HCT116 (cell line): ENCODE results near the gene CIAO2B. TPM values are rescaled to one million over a fixed set of nuclear protein-coding genes. Genes with fewer than 3 reads are reported as not detected.

Experiments used
- ATAC-seq: fragments of 200-7000 bp; cut with Tn5 transposase; 2 replicates; pipeline ENCODE4 v1.9.1; 2020; ENCODE audit warnings: mild to moderate bottlenecking, moderate library complexity
- BruUV-seq: library from RNA; stranded (reverse); fragments of 400-500 nt; replicated peaks from 2 replicates; lab custom pipeline; 2021; lab: Mats Ljungman, UMichigan
- CTCF ChIA-PET: fragments of 300-600 bp; sonication (Branson Sonifier 250); formaldehyde crosslinking; loops from one replicate; lab custom pipeline; 2021; ENCODE audit warnings: antibody characterized with exemption; lab: Charles Lee
- POLR2A ChIA-PET: fragments of 300-600, 350-600 bp; sonication (Branson Sonifier 250); formaldehyde crosslinking; loops from one replicate; lab custom pipeline; 2021; ENCODE audit warnings: antibody characterized with exemption; lab: Charles Lee
- RAD21 ChIA-PET, 2 experiments: fragments of 300-600 bp; sonication (Branson Sonifier 250); formaldehyde crosslinking; loops; one replicate each; lab custom pipeline; 2023; ENCODE audit warnings: low total read pairs in 2 of 2; ENCODE audit not compliant: uncharacterized antibody in 2 of 2, unreplicated experiment in 2 of 2, low non-redundant PET in 1 of 2; lab: Charles Lee
- DNase-seq: peaks from one replicate; pipeline ENCODE4 v3.0.0-alpha.2; 2010; ENCODE audit warnings: low read depth, low spot score
- H2AFZ ChIP-seq: fragments of 200-600 bp; shearing (Covaris generic), sonication (generic); 2 replicates; pipeline ENCODE4 v1.6.1; 2017; ENCODE audit warnings: low read depth, mixed run types, mixed read lengths, antibody characterized with exemption, low read length; ENCODE audit not compliant: poor library complexity, severe bottlenecking
- H3K27ac ChIP-seq: 2 replicates; pipeline ENCODE4 v1.5.1; 2012; ENCODE audit warnings: low read depth, low read length
- H3K27me3 ChIP-seq: fragments of 200-600 bp; sonication (generic); 2 replicates; pipeline ENCODE4 v1.6.1; 2016; ENCODE audit warnings: mixed run types, low read length, mixed read lengths; ENCODE audit not compliant: insufficient read depth
- H3K36me3 ChIP-seq, 2 experiments: fragments of 200-500 bp in 1 of 2; fragments of 200-600 bp in 1 of 2; sonication (Bioruptor generic) in 1 of 2; sonication (generic) in 1 of 2; 2 replicates each; pipeline versions ENCODE4 v1.5.1 to v1.6.1; 2014 to 2016; ENCODE audit warnings: low read length in 2 of 2, inconsistent platforms in 1 of 2, mixed read lengths in 1 of 2, mixed run types in 1 of 2; ENCODE audit not compliant: insufficient read depth in 2 of 2, control insufficient read depth in 1 of 2
- H3K4me1 ChIP-seq, 2 experiments: fragments of 200-600 bp in 1 of 2; sonication (generic) in 1 of 2; 2 replicates each; pipeline versions ENCODE4 v1.5.1 to v1.6.1; 2012 to 2017; ENCODE audit warnings: low read length in 2 of 2, inconsistent platforms in 1 of 2, mild to moderate bottlenecking in 1 of 2, mixed read lengths in 1 of 2, mixed run types in 1 of 2, moderate library complexity in 1 of 2; ENCODE audit not compliant: insufficient read depth in 2 of 2, control insufficient read depth in 1 of 2
- H3K4me2 ChIP-seq: fragments of 200-600 bp; sonication (generic); 2 replicates; pipeline ENCODE4 v1.6.1; 2017; ENCODE audit warnings: mixed run types, low read length, mixed read lengths
- H3K4me3 ChIP-seq, 2 experiments: fragments of 200-600 bp in 1 of 2; sonication (generic) in 1 of 2; replicated peaks in 1 of 2; 2 replicates each; pipeline ENCODE4 v1.5.1; 2011 to 2016; ENCODE audit warnings: low read length in 2 of 2, control low read depth in 1 of 2, low read depth in 1 of 2, mild to moderate bottlenecking in 1 of 2, mixed read lengths in 1 of 2, mixed run types in 1 of 2
- H3K79me2 ChIP-seq: fragments of 200-600 bp; sonication (generic); 2 replicates; pipeline ENCODE4 v1.6.1; 2017; ENCODE audit warnings: mild to moderate bottlenecking, mixed run types, low read length, moderate library complexity, mixed read lengths; ENCODE audit not compliant: insufficient read depth
- H3K9ac ChIP-seq: fragments of 200-600 bp; sonication (generic); 2 replicates; pipeline ENCODE4 v1.6.1; 2016; ENCODE audit warnings: low read length, mixed read lengths
- H3K9me2 ChIP-seq: fragments of 200-600 bp; sonication (generic), shearing (Covaris generic); 2 replicates; pipeline ENCODE4 v1.6.1; 2017; ENCODE audit warnings: mixed run types, mild to moderate bottlenecking, moderate library complexity; ENCODE audit not compliant: insufficient read depth
- H3K9me3 ChIP-seq, 2 experiments: fragments of 200-500 bp in 1 of 2; fragments of 200-600 bp in 1 of 2; sonication (Bioruptor generic) in 1 of 2; sonication (generic) in 1 of 2; 2 replicates each; pipeline ENCODE4 v1.6.1; 2014 to 2017; ENCODE audit warnings: low read length in 2 of 2, mixed read lengths in 2 of 2, inconsistent platforms in 1 of 2, low read depth in 1 of 2, mild to moderate bottlenecking in 1 of 2, mixed run types in 1 of 2, moderate library complexity in 1 of 2; ENCODE audit not compliant: control insufficient read depth in 1 of 2, insufficient read depth in 1 of 2
- H4K20me1 ChIP-seq: fragments of 200-600 bp; sonication (generic), shearing (Covaris generic); 2 replicates; pipeline ENCODE4 v1.6.1; 2017; ENCODE audit warnings: mixed run types, mild to moderate bottlenecking, moderate library complexity; ENCODE audit not compliant: insufficient read depth
- CEBPB ChIP-seq: IDR thresholded peaks from 2 replicates; pipeline ENCODE4 v1.6.1; 2012; ENCODE audit warnings: low read depth
- EGR1 ChIP-seq: IDR thresholded peaks from 2 replicates; pipeline ENCODE4 v1.6.1; 2012; ENCODE audit warnings: low read depth
- ELF1 ChIP-seq: IDR thresholded peaks from 2 replicates; pipeline ENCODE4 v1.6.1; 2012; ENCODE audit warnings: low read depth, borderline replicate concordance
- EZH2 ChIP-seq: fragments of 200-600 bp; sonication (generic); IDR thresholded peaks from 2 replicates; pipeline ENCODE4 v1.6.1; 2017; ENCODE audit warnings: antibody characterized with exemption, mixed run types
- FOSL1 ChIP-seq: IDR thresholded peaks from 2 replicates; pipeline ENCODE4 v1.6.1; 2012; ENCODE audit warnings: low read depth
- JUND ChIP-seq: IDR thresholded peaks from 2 replicates; pipeline ENCODE4 v1.6.1; 2012
- MAX ChIP-seq: IDR thresholded peaks from 2 replicates; pipeline ENCODE4 v1.6.1; 2012
- POLR2A ChIP-seq: IDR thresholded peaks from 2 replicates; pipeline ENCODE4 v1.7.0; 2011; ENCODE audit warnings: borderline replicate concordance; ENCODE audit not compliant: insufficient read depth, insufficient read length; ENCODE audit errors: extremely low read depth
- RAD21 ChIP-seq: IDR thresholded peaks from 2 replicates; pipeline ENCODE4 v1.6.1; 2012; ENCODE audit warnings: low read depth, mild to moderate bottlenecking
- SIN3A ChIP-seq: IDR thresholded peaks from 2 replicates; pipeline ENCODE4 v1.6.1; 2012; ENCODE audit warnings: low read depth
- SP1 ChIP-seq: IDR thresholded peaks from 2 replicates; pipeline ENCODE4 v1.6.1; 2012; ENCODE audit warnings: low read depth
- SRF ChIP-seq: IDR thresholded peaks from 2 replicates; pipeline ENCODE4 v1.6.1; 2012; ENCODE audit warnings: low read depth
- YY1 ChIP-seq: IDR thresholded peaks from 2 replicates; pipeline ENCODE4 v1.6.1; 2011; ENCODE audit warnings: low read length, low read depth, moderate library complexity, mild to moderate bottlenecking; ENCODE audit not compliant: insufficient replicate concordance; ENCODE audit errors: extremely low read depth
- intact Hi-C: fragments of 100-400 bp; cut with micrococcal nuclease; formaldehyde crosslinking; loops from 2 replicates; pipeline ENCODE4 v1.10.0; 2022
- total RNA-seq: library from RNA; stranded (reverse); gene quantifications from one replicate; pipeline ENCODE4 v1.2.1, GENCODE V29; 2021; ENCODE audit not compliant: unreplicated experiment
- TF ChIP-seq, protein P1 (sequence below): IDR thresholded peaks from 2 replicates; pipeline ENCODE4 v1.6.1; 2012
- TF ChIP-seq, protein P2 (sequence below): IDR thresholded peaks from 2 replicates; pipeline ENCODE4 v1.6.1; 2011; ENCODE audit warnings: mild to moderate bottlenecking, low read length, moderate library complexity; ENCODE audit not compliant: insufficient replicate concordance; ENCODE audit errors: extremely low read depth

The CIAO2B gene
- total RNA-seq, 1 experiment from 2014 or later, result 113 TPM

GRCh38 chr16:66918355-66918754 lies 15.8 kb downstream of the CIAO2B start:
- TF ChIP-seq SP1 (no peak), SIN3A (no peak), EZH2 (no peak), SRF (no peak), YY1 (no peak), RAD21 (no peak), MAX (no peak)
- TF ChIP-seq, protein P1, sequence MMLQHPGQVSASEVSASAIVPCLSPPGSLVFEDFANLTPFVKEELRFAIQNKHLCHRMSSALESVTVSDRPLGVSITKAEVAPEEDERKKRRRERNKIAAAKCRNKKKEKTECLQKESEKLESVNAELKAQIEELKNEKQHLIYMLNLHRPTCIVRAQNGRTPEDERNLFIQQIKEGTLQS, result no peak
- TF ChIP-seq, all 23 proteins: peak for 0
- Histone ChIP-seq H4K20me1 (no peaks in the 10 kb centered on the region), H3K4me1 (no peaks in the 10 kb centered on the region), H3K9ac (no peak overlapping the region), H3K9me2 (no peaks in the 10 kb centered on the region), H2AFZ (no peak overlapping the region), H3K4me3 (no peak overlapping the region), H3K36me3 (no peaks in the 10 kb centered on the region), H3K27me3 (no peaks in the 10 kb centered on the region), H3K27ac (no peak overlapping the region), H3K9me3 (no peaks in the 10 kb centered on the region), H3K79me2 (no peaks in the 10 kb centered on the region), H3K4me2 (no peak overlapping the region)
- intact Hi-C loops, result no loop called here
- ChIA-PET CTCF (interaction anchor here (1.1 to 1.2 kb wide), 2 partner anchors 8 to 23 kb away, joined by 4 to 5 read pairs; no protein-coding TSS in a partner anchor), POLR2A (no interaction called here), RAD21 (no interaction called here)
- no TSS peak for BruUV-seq
- DNase-seq, result no peak
- no peak for ATAC-seq

GRCh38 chr16:66917741-66918140 lies 16.5 kb downstream of the CIAO2B start:
- no peaks in the 10 kb centered on the region for H3K4me1 ChIP-seq
- TF ChIP-seq EGR1, result no peak
- TF ChIP-seq JUND, result no peak
- no peak for TF ChIP-seq CEBPB
- no peak for TF ChIP-seq POLR2A
- TF ChIP-seq, protein P2, sequence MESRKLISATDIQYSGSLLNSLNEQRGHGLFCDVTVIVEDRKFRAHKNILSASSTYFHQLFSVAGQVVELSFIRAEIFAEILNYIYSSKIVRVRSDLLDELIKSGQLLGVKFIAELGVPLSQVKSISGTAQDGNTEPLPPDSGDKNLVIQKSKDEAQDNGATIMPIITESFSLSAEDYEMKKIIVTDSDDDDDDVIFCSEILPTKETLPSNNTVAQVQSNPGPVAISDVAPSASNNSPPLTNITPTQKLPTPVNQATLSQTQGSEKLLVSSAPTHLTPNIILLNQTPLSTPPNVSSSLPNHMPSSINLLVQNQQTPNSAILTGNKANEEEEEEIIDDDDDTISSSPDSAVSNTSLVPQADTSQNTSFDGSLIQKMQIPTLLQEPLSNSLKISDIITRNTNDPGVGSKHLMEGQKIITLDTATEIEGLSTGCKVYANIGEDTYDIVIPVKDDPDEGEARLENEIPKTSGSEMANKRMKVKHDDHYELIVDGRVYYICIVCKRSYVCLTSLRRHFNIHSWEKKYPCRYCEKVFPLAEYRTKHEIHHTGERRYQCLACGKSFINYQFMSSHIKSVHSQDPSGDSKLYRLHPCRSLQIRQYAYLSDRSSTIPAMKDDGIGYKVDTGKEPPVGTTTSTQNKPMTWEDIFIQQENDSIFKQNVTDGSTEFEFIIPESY, result no peak
- TF ChIP-seq ELF1, result no peak
- no peak for TF ChIP-seq FOSL1
- TF ChIP-seq, all 23 proteins: peak for 0
- no peaks in the 10 kb centered on the region for H3K79me2 ChIP-seq
- DNase-seq (no peak), ATAC-seq (no peak)
- H4K20me1 ChIP-seq, result no peaks in the 10 kb centered on the region
- intact Hi-C loops, result no loop called here
- H2AFZ ChIP-seq, result no peak overlapping the region
- H3K36me3 ChIP-seq, result no peaks in the 10 kb centered on the region
- ChIA-PET CTCF (interaction anchor here (1.2 kb wide), 1 partner anchor 8 kb away, joined by 5 read pairs; no protein-coding TSS in a partner anchor), POLR2A (no interaction called here), RAD21 (no interaction called here)
- BruUV-seq, result no TSS peak
- no peak overlapping the region for H3K4me2 ChIP-seq
- no peaks in the 10 kb centered on the region for H3K27me3 ChIP-seq
- H3K9me2 ChIP-seq, result no peaks in the 10 kb centered on the region
- no peak overlapping the region for H3K27ac ChIP-seq
- no peaks in the 10 kb centered on the region for H3K9me3 ChIP-seq
- no peak overlapping the region for H3K4me3 ChIP-seq
- H3K9ac ChIP-seq, result no peak overlapping the region
